Stimulated activated CD8-positive, alpha-beta memory T cell treated with anti-CD3 and anti-CD28 coated beads, Interleukin-4, amount 100 ng/mL, for 24 hours (primary cell): ENCODE data around the gene ARMC8.

Experiments
- DNase-seq: peaks from one replicate; pipeline ENCODE4 v3.0.0-alpha.2; 2020; ENCODE audit warnings: low read depth

Gene ARMC8

GRCh38 chr3:138314751-138315150, 127.7 kb downstream of the ARMC8 start:
- DNase-seq: no peak

GRCh38 chr3:138317687-138318086, 130.6 kb downstream of the ARMC8 start:
- no peak for DNase-seq

GRCh38 chr3:138323971-138324370, 136.9 kb downstream of the ARMC8 start:
- DNase-seq: no peak

- DNase-seq: no peak
Observed at GRCh38 chr3:138325990-138326389, 138.9 kb downstream of the ARMC8 start.

DNA sequence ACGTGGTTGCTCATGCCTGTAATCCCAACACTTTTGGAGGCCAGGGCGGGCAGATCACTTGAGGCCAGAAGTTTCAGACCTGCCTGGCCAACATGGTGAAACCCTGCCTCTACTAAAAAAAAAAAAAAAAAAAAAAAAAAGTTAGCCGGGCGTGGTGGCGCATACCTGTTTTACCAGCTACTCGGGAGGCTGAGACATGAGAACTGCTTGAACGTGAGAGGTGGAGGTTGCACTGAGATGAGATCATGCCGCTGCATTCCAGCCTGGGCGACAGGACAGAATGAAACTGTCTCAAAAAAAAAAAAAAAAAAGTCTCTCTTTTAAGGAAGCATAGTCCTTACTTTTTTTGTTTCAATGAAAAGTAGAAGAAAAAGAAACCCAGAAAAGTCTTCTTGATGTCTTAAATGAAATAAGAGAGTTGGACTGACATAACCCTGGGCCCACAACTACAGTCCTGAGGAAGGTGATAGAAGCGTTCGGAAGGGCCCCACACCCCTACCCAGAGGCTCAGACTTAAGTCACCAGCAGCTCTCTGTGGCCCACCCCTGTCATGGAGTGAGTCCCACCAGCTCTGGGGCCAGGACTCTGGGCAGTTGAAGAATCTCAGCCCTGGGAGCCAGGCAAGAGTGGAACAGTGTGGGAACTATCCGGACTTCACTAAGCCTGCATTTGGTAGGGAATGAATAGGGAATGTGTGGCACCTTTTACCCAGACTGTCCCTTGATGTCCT, 139.9 kb downstream of the ARMC8 start:
- DNase-seq: no peak

- DNase-seq: no peak
Observed at GRCh38 chr3:138327831-138328230, 140.7 kb downstream of the ARMC8 start.

- no peak for DNase-seq
Observed at GRCh38 chr3:138328341-138328740, 141.2 kb downstream of the ARMC8 start.

DNA sequence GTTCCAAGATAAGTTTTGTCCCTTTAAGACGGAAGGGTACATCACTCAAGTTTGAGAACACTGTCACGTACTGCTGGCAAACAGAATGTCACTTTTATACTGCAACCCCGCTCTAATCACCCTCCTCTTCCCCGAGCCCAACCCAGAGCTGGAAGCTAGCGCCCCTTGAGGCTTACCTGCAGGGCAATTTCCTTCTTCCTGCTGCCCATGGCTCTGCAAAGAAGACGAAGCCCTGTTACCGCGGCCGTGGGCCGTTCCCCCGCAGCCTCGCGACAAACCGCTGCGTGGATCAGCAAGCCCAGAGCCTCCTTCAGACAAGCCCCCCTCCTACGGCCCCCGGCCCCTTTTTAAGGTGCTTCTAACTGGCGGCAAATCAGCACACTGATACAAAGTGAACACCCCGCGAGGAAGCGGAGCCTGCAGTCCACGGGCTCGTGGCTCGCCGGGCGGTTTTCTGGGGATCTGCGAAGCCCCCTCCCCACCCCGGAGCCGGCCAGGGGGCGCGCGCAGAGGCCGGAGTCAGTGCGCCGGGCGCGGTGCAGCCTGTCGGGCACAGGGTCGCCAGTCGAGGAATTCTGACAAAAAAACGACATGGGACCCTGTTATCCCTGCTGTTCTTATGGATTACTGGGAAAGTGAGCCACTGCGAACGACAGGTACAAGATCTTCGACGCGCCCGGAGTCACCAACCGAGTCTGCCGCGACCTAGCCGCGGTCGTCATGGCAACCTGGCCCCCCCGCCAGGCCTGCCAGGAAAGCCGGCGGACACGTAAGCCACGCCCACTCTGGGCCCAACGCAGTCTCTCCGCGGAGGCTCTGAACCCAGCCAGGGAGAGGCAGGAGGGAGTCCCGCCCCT, 142.3 kb downstream of the ARMC8 start, which contains the start of gene NME9:
Gene NME9, minus strand, starts transcription at position 725 of the 857 bp plus-strand sequence. Its CDS starts 516 bp downstream, at position 209.
- peak; percentile 88 for DNase-seq

GRCh38 chr3:138329984-138330293, 142.8 kb downstream of the ARMC8 start:
- DNase-seq: no peak

DNA sequence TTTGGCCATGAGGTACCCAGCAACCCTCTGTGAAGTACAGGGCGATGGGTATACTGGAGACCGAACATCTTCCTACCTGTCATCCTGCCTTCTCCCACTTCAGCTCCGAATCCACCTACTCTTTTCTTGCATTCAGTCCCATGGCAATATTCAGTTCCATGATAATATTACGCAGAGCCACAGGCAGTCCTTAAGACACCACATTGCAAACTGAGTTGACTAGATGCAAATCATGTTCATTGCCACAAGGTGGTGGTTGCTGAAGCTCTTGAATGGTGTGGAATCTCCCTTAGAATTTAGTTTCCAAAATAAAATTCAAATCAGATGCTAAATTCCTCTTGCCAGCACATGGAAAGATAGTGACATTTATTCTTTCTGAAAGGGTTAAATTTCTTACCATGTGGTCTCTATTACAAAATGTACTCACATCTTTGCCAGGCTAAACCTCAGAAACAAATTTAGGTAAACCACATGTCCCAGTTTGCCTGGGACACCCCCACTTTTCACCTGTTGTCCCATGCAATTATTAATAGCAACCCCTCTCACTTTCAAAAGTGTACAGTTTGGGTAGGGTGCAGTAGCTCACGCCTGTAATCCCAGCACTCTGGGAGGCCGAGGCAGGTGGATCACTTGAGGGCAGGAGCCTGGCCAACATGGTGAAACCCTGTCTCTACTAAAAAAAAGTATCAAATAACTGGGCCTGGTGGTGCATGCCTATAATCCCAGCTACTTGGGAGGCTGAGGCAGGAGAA, 144.2 kb downstream of the ARMC8 start:
- no peak for DNase-seq

DNA sequence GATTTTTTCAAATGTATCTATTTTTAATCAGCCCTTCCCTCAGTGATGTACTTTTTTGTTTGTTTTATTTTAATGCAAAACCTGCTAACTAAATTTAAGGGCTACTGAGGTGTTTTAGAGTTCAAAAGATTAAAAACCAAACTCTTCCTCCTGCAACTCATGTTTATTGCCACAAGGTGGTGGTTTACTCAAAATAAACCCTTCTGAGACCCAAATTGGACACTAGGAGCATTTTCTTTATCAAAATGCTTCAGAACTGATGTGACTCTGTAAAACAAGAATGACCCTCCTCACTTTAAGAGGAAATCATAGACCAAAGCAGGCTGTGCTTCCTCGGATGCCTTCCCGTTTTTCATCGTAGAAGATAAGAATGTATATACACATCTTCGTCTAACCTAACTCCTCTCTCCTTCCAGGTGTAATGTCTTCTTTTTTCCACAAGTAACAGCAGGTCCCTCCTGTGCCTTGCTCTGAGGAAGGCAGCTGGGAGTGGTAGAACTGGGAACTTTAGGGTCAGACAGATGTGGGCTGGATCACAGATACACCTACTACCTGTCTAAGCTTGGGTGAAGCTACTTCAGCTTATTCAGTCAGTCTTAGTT, 145.5 kb downstream of the ARMC8 start:
- DNase-seq: no peak

DNA sequence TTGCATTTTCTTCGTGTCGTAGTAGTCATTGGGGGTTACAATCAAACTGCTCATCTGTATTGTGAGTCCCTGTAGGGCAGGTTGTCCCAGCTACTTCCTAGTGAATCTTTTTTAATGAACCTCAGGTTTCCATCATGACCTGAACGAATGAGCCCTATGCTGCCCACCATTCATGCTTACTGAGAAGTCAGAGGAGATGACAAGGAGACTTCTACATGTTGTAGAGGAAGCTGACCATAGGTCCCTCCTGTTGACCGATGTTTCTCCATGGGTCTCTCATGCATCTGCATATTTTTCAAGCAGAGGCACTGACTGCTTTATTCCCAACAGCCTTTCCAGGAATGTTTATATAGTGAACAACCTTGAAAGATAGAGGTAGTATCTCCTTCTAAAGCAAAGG, 147.5 kb downstream of the ARMC8 start:
- no peak for DNase-seq

GRCh38 chr3:138336454-138336999, 149.4 kb downstream of the ARMC8 start:
- no peak for DNase-seq

- DNase-seq: no peak
Observed at GRCh38 chr3:138338244-138338643, 151.1 kb downstream of the ARMC8 start.

- DNase-seq: no peak
Observed at GRCh38 chr3:138338811-138339210, 151.7 kb downstream of the ARMC8 start.

- DNase-seq: no peak
Observed at GRCh38 chr3:138340511-138340910, 153.4 kb downstream of the ARMC8 start.

GRCh38 chr3:138344754-138345153, 157.7 kb downstream of the ARMC8 start:
- DNase-seq: no peak
